Stimulated activated CD8-positive, alpha-beta memory T cell treated with anti-CD3 and anti-CD28 coated beads, Interleukin-15, amount 100 ng/mL, for 4 hours (primary cell): ENCODE results near the gene NHLH1.
"Not testable (repeated sequence)": the region's sequence is repeated elsewhere in the genome, so short reads cannot be mapped to it uniquely, and the experiment has no call there.

Source experiments
- DNase-seq, 2 donors: peaks; one replicate each; pipeline ENCODE4 v3.0.0-alpha.2; 2020; ENCODE audit warnings: low read depth in 2 of 2

Gene NHLH1

GRCh38 chr1:160377585-160378206 is 10.8 kb downstream of the NHLH1 start:
- DNase-seq = no peak

GRCh38 chr1:160384812-160385211 is 17.9 kb downstream of the NHLH1 start:
- DNase-seq = not testable (repeated sequence)

GRCh38 chr1:160388406-160388805 is 21.5 kb downstream of the NHLH1 start:
- DNase-seq = not testable (repeated sequence)

- no peak for DNase-seq
Observed at GRCh38 chr1:160394673-160395072, 27.8 kb downstream of the NHLH1 start.

GRCh38 chr1:160397651-160398050 is 30.8 kb downstream of the NHLH1 start:
- DNase-seq = no peak

GRCh38 chr1:160398823-160399222 is 32.0 kb downstream of the NHLH1 start:
- no peak for DNase-seq

- no peak for DNase-seq
Observed at GRCh38 chr1:160399544-160400222, 32.8 kb downstream of the NHLH1 start.

- DNase-seq = no peak
Observed at GRCh38 chr1:160400223-160400645, 33.4 kb downstream of the NHLH1 start, which contains the start of gene VANGL2. Gene VANGL2 (plus strand): TSS chr1:160400564. CDS start chr1:160415838, 15,274 bp downstream.

GRCh38 chr1:160400646-160401486 is 34.0 kb downstream of the NHLH1 start:
- DNase-seq = no peak

GRCh38 chr1:160401487-160401805 is 34.6 kb downstream of the NHLH1 start:
- DNase-seq = no peak

- DNase-seq = no peak
Observed at GRCh38 chr1:160402001-160402795, 35.3 kb downstream of the NHLH1 start.

- no peak for DNase-seq
Observed at GRCh38 chr1:160403244-160403643, 36.4 kb downstream of the NHLH1 start.

GRCh38 chr1:160404094-160404493 is 37.2 kb downstream of the NHLH1 start:
- DNase-seq = no peak

GRCh38 chr1:160405331-160405877 is 38.5 kb downstream of the NHLH1 start:
- DNase-seq = no peak

GRCh38 chr1:160406131-160406968 is 39.5 kb downstream of the NHLH1 start:
- DNase-seq = no peak

- DNase-seq = no peak
Observed at GRCh38 chr1:160407839-160408801, 41.2 kb downstream of the NHLH1 start.

- no peak for DNase-seq
Observed at GRCh38 chr1:160408864-160409263, 42.0 kb downstream of the NHLH1 start.

- no peak for DNase-seq
Observed at GRCh38 chr1:160409486-160409885, 42.6 kb downstream of the NHLH1 start.

GRCh38 chr1:160410406-160411005 is 43.6 kb downstream of the NHLH1 start:
- DNase-seq = no peak
